Activated naive CD4-positive, alpha-beta T cell treated with anti-CD3 and anti-CD28 coated beads, Interleukin-2, amount 10 ng/mL, durations not matched to agents 7 days and 5 days (primary cell): ENCODE measurements around the gene RFX2.
"Not testable (repeated sequence)": the region's sequence is repeated elsewhere in the genome, so short reads cannot be mapped to it uniquely, and the experiment has no call there.

Experiments used
- CTCF ChIA-PET: fragments of 350-600 bp; sonication (Branson Sonifier 250); formaldehyde crosslinking; loops from one replicate; lab custom pipeline; 2021; ENCODE audit warnings: antibody characterized with exemption; lab: Charles Lee
- DNase-seq: peaks from one replicate; pipeline ENCODE4 v3.0.0-alpha.2; 2020
- H3K27ac Mint-ChIP-seq: one replicate; pipeline ENCODE4 v1.8.0; 2021; ENCODE audit warnings: mild to moderate bottlenecking, moderate library complexity, mixed read lengths
- H3K27me3 Mint-ChIP-seq: one replicate; pipeline ENCODE4 v1.8.0; 2021; ENCODE audit warnings: mild to moderate bottlenecking, mixed read lengths
- H3K36me3 Mint-ChIP-seq: one replicate; pipeline ENCODE4 v1.8.0; 2021; ENCODE audit warnings: mixed read lengths
- H3K4me1 Mint-ChIP-seq: one replicate; pipeline ENCODE4 v1.8.0; 2021; ENCODE audit warnings: mixed read lengths
- H3K4me3 Mint-ChIP-seq: one replicate; pipeline ENCODE4 v1.8.0; 2021; ENCODE audit warnings: mild to moderate bottlenecking, moderate library complexity, mixed read lengths
- H3K9me3 Mint-ChIP-seq: one replicate; pipeline ENCODE4 v1.8.0; 2021; ENCODE audit warnings: mixed read lengths

Gene RFX2

DNA sequence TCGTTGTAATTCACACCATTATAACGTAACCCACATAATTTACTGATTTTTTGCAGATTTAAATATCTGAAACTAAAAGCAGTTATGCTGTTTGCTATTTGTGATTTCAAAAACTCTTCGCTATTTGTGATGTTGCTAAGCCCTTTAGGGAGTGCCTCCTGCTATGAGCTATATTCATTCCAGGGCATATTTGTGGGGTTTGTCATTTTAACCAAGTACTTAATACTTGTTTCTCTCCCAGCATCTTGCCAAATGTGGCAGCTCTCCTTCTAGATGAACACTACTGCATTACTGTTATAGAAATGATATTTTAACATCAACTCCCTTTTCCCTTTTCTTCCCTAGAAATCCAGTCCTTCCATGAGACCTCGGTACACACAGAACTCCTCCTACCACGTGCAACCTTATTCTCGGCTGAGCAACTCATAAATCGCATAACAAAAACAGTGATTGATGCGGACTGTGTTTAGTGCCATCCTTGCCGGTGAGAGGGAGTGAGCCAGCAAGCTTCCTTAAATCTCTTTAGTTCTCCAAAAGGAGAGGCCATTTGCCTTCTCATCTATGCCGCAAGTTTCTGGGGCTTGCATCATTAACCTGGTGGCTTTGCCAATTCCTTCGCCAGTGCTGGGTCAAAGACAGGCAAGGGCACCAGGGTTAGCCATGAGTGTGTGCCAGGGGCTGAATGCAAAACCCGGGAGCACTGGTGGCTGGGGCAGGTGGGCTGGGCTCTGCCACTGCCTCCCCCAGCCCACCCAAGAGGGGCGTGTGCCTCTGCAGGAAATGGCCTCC is 33.4 kb downstream of the RFX2 start:
- Mint-ChIP-seq H3K4me1 (no peaks in the 10 kb centered on the region), H3K27ac (no peak overlapping the region), H3K4me3 (no peak overlapping the region), H3K36me3 (no peaks in the 10 kb centered on the region), H3K27me3 (peaks cover 7% of the 10 kb centered on the region), H3K9me3 (no peaks in the 10 kb centered on the region)
- DNase-seq = no peak
- CTCF ChIA-PET = no interaction called here

DNA sequence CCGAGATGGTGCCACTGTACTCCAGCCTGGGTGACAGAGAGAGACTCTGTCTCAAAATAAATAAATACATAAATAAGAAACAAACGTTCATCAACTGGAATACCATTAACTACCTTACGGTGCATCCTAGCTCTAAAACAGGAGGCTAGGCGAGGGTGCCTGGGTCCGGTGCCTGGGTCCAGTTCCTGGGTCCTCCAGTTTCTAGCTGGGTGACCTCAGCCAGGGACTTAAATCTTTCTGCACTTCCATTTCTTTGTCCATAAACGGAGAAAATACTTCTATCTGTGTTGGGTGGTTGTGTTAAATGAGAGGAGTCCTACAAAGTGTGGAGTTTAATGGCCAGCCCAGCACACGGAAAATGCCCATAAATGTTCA is 34.0 kb downstream of the RFX2 start:
- Mint-ChIP-seq H3K27ac (no peak overlapping the region), H3K4me3 (no peak overlapping the region), H3K9me3 (no peaks in the 10 kb centered on the region), H3K36me3 (no peaks in the 10 kb centered on the region), H3K4me1 (no peaks in the 10 kb centered on the region), H3K27me3 (peaks cover 5% of the 10 kb centered on the region)
- DNase-seq = no peak
- CTCF ChIA-PET = no interaction called here

DNA sequence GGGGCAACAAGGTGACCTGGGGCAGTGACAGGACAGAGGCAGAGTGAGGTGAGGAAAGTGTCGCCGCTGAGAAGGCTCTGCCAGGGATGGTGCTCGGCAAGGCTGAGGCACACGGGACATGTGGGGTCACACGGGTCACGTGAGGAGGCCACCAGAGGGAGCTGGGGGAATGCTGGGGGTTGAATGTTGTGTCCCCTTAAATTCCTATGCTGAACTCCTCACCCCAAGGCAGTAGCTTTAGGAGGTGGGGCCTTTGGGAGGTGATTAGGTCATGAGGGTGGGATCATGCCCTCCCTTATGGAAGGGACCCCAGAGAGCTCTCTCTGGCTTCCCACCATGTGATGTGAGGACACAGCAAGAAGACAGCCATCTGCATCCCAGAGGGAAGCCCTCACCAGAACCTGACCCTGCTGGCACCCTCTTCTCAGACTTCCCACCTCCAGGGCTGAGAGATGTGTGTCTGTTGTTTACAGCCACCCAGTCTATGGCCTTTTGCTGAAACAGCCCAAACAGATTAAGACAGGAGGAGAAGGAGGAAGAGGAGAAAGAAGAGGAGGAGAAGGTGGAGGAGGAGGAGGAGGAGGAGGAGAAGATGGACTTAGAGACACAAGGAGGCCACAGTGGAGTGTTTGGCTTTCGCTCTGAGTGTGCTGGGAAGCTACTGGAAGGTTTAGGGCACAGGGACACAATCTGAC is 35.4 kb downstream of the RFX2 start:
- H3K27me3 Mint-ChIP-seq = no peaks in the 10 kb centered on the region
- no peaks in the 10 kb centered on the region for H3K4me1 Mint-ChIP-seq
- H3K9me3 Mint-ChIP-seq = peaks cover 2% of the 10 kb centered on the region
- CTCF ChIA-PET = interaction anchor here (0.9 to 1.4 kb wide), 2 partner anchors 26 to 51 kb away, joined by 3 to 5 read pairs; no protein-coding TSS in a partner anchor
- H3K36me3 Mint-ChIP-seq = no peaks in the 10 kb centered on the region
- no peak for DNase-seq
- no peak overlapping the region for H3K4me3 Mint-ChIP-seq
- H3K27ac Mint-ChIP-seq = peak overlapping the region; percentile 46

DNA sequence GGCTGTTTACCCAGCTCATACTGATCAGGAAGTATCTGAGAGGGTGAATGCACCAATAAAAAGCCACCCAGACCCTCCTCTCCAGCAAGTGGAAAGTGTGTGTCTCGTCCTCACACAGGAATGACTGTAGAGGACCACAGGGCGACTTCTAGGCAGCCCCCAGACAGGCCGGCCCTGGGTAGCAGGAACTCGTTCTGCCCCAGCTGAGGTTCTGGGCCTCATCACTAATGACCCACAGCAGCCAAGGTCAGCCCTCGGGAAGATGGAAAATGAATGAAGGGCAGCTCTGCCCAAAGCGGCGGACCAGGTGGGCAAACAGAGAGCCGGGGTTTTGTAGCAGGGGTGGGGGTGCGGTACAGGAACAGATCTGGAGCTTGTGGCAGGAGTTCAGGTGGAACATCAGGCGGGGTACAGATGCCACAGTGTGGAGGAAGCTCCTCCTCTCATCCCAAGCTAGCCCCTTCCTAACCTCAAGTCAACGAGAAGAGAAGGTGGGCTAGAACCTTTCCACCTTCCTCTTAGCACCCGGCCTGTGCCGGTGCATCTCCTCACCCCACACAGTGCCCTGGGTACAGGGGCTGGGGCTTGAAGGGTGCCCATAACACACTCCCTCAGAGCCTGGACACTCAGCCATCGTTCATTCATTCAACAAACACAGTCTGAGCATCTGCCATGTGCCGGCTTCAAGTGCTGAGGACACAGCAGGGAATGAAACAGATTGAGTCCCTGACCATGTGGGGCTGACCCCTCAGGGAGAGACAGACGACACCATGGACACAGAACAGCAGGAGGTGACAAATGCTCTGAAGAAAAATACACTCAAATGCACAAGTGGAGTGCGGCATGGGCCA is 36.2 kb downstream of the RFX2 start:
- CTCF ChIA-PET = interaction anchor here (1.4 kb wide), 1 partner anchor 52 kb away, joined by 5 read pairs; no protein-coding TSS in a partner anchor
- Mint-ChIP-seq H3K4me3 (no peak overlapping the region), H3K9me3 (peaks cover 8% of the 10 kb centered on the region), H3K27me3 (no peaks in the 10 kb centered on the region), H3K4me1 (peaks cover 4% of the 10 kb centered on the region), H3K36me3 (peaks cover 5% of the 10 kb centered on the region), H3K27ac (peak overlapping the region; percentile 46)
- DNase-seq = no peak

DNA sequence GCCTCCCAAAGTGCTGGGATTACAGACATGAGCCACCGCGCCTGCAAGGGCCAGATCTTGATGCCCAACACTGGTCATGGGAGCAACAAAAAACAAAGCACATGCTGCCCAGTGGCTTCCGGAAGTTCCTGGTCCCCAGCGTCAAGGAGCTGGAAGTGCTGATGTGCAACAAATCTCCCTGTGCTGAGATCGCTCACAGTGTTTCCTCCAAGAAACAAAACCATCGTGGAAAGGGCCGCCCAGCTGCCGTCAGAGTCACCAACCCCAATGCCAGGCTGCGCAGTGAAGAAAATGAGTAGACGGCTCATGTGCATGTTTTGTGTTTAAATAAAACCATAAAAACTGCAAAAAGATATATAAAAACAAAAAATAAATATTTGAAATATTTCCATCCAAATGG is 37.1 kb downstream of the RFX2 start:
- not testable (repeated sequence) for H3K9me3 Mint-ChIP-seq, H3K4me1 Mint-ChIP-seq, H3K27me3 Mint-ChIP-seq, H3K27ac Mint-ChIP-seq, H3K36me3 Mint-ChIP-seq, H3K4me3 Mint-ChIP-seq, DNase-seq
- CTCF ChIA-PET = interaction anchor here (1.4 kb wide), 1 partner anchor 53 kb away, joined by 5 read pairs; no protein-coding TSS in a partner anchor

DNA sequence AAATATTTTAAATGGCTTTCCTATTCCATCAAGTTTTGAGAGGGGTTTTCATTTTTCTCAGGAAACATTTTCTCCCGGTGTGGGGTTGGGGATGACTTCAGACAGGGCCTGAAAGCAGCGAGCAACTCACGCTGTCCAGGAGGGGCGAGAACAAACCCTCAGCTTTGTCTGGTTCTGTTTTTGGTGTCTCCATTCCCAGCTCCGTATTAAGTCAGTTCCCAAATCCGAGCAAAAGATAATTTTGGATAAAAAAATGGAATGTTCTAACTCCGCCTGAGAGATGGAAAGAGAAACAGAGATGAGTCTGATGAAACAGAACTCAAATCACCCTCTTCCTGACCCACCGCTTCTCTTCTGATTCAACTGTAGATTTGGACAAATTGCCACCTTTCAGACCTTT is 38.4 kb downstream of the RFX2 start:
- H3K4me1 Mint-ChIP-seq = peaks cover 4% of the 10 kb centered on the region
- H3K27ac Mint-ChIP-seq = no peak overlapping the region
- H3K9me3 Mint-ChIP-seq = peaks cover 8% of the 10 kb centered on the region
- H3K4me3 Mint-ChIP-seq = no peak overlapping the region
- CTCF ChIA-PET = no interaction called here
- no peak for DNase-seq
- peaks cover 8% of the 10 kb centered on the region for H3K27me3 Mint-ChIP-seq
- peaks cover 5% of the 10 kb centered on the region for H3K36me3 Mint-ChIP-seq

DNA sequence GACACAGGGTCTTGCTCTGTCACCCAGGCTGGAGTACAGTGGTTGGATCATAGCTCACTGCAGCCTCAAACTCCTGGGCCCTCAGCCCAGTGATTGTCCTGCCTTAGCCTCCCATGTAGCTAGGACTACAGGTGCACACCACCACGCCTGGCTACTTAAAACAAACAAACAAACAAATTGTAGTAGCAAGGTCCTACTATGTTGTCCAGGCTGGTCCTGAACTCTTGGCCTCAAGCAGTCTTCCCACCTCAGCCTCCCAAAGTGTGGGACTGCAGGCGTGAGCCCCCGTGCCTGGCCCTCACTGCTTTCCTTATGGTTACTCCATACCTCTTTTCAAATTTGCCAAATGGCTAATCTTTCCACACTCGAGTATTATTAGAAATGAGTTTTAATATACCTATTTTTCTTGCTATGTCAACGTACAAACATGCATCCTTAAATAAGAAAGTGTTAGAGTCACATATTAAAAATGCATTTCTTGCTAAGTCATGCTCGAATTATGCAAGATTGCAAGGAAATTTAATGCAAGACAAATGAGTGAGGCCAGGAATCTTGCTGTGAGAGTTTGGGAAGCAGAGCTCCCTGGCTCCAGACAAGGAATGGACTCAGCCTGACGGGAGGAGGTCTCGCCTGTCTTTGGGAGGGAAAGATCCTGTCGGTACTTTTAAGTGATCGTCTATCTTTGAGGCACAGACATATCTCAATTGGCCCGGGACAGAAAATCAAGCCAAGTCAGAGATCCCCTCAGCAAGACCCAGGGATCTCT is 39.4 kb downstream of the RFX2 start:
- peaks cover 8% of the 10 kb centered on the region for H3K9me3 Mint-ChIP-seq
- no peak overlapping the region for H3K4me3 Mint-ChIP-seq
- CTCF ChIA-PET = interaction anchor here (1.6 kb wide), 1 partner anchor 56 kb away, joined by 4 read pairs; no protein-coding TSS in a partner anchor
- no peak for DNase-seq
- H3K27me3 Mint-ChIP-seq = peaks cover 10% of the 10 kb centered on the region
- peaks cover 9% of the 10 kb centered on the region for H3K4me1 Mint-ChIP-seq
- H3K27ac Mint-ChIP-seq = no peak overlapping the region
- peaks cover 5% of the 10 kb centered on the region for H3K36me3 Mint-ChIP-seq

DNA sequence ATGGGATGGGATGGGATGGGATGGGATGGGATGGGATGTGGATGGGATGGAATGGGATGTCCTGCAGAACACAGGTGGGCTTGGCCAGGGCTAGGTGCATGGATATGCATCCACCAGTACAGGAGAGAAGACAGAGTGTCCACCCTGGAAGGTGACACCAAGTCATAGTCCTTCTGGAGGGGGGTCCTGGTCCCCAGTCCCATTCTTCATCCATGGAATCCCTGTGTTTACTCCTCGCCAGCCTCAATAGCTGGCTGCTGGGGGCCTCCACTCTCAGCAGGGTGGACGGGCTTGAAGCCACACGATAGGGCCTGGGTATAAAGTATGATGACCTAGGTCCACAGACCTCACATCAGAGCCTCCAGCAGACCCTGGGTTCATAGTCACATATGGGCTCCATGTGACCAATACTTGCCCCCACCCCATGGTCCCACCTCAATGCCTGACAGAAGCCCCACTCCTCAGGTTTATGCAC is 40.1 kb downstream of the RFX2 start:
- no peak for DNase-seq
- Mint-ChIP-seq H3K4me1 (peaks cover 13% of the 10 kb centered on the region), H3K27me3 (peaks cover 17% of the 10 kb centered on the region), H3K27ac (no peak overlapping the region), H3K36me3 (peaks cover 5% of the 10 kb centered on the region), H3K4me3 (no peak overlapping the region), H3K9me3 (peaks cover 8% of the 10 kb centered on the region)
- CTCF ChIA-PET = interaction anchor here (1.6 kb wide), 1 partner anchor 56 kb away, joined by 4 read pairs; no protein-coding TSS in a partner anchor

DNA sequence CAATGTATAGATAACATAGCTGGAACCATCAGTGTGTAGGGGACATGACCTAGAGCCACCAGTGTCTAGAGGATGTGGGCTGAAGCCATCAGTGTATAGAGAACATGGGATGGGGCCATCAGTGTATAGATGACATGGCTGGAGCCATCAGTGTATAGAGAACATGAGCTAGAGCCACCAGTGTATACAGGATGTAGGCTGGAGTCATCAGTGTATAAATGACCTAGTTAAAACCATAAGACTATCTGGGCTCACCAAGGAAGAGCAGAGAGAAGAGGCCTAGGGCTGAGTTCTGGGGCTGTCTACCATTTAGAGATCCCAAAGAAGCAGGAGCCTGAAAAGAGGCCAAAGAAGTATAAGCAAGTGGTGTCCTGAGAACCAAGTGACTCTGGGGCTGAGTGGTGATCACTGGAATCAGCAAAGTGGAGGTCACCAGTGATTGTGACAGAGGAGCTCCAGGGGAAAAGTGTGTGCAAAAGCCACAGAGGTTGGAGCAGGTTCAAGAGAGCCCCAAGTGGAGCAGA is 41.0 kb downstream of the RFX2 start:
- Mint-ChIP-seq H3K27ac (peak overlapping the region; percentile 62), H3K4me1 (peaks cover 13% of the 10 kb centered on the region), H3K27me3 (peaks cover 23% of the 10 kb centered on the region), H3K36me3 (peaks cover 5% of the 10 kb centered on the region), H3K9me3 (peaks cover 8% of the 10 kb centered on the region), H3K4me3 (peak overlapping the region; percentile 31)
- CTCF ChIA-PET = interaction anchor here (0.6 to 1.6 kb wide), 3 partner anchors 9 to 57 kb away, joined by 3 to 4 read pairs (median 3); no protein-coding TSS in a partner anchor
- peak; percentile 27 for DNase-seq

DNA sequence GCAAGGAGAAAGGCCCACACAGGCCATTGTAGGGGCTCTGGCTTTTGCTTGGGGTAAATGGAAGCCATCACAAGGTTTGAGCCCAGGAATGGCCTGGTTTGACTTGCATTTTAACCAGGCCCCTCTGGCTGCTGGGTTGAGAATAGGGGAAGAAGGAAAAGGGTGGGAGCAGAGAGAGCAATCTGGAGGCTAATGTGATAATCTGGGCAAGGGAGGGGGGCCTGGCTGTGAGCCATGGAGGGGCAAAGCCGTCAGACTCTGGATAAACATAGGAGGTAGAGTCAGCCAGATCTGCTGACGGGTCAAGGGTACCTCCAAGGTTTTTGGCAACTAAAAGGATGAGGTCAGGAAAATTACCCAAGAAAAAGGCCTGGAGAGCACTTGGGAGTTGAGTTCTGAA is 41.6 kb downstream of the RFX2 start:
- Mint-ChIP-seq H3K4me1 (peaks cover 13% of the 10 kb centered on the region), H3K36me3 (peaks cover 5% of the 10 kb centered on the region), H3K9me3 (peaks cover 8% of the 10 kb centered on the region), H3K27me3 (peaks cover 29% of the 10 kb centered on the region), H3K27ac (no peak overlapping the region), H3K4me3 (no peak overlapping the region)
- CTCF ChIA-PET = interaction anchor here (0.8 kb wide), 1 partner anchor 9 kb away, joined by 3 read pairs; no protein-coding TSS in a partner anchor
- DNase-seq = no peak

DNA sequence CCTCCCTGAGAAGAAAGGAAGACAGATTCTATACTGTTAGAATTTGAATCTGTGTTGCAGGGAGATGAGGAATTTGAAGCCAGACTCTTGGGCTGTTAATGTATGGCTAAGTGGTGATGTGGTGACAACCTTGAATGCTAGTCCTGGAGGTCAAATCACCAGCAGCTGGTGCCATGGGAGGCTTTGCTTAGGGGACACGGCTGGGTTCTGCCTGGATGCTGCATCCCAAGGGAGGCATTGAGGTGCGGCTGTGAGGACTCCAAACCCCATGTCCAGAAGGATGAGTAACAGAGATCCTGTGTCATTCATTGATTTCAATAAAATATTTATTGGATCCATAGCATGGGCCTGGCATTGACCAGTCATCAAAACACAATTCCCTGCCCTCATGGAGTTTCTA is 42.3 kb downstream of the RFX2 start:
- H3K27me3 Mint-ChIP-seq = peaks cover 34% of the 10 kb centered on the region
- no peak overlapping the region for H3K27ac Mint-ChIP-seq
- CTCF ChIA-PET = no interaction called here
- H3K9me3 Mint-ChIP-seq = peaks cover 8% of the 10 kb centered on the region
- H3K4me3 Mint-ChIP-seq = no peak overlapping the region
- H3K4me1 Mint-ChIP-seq = peaks cover 15% of the 10 kb centered on the region
- no peak for DNase-seq
- peaks cover 5% of the 10 kb centered on the region for H3K36me3 Mint-ChIP-seq

DNA sequence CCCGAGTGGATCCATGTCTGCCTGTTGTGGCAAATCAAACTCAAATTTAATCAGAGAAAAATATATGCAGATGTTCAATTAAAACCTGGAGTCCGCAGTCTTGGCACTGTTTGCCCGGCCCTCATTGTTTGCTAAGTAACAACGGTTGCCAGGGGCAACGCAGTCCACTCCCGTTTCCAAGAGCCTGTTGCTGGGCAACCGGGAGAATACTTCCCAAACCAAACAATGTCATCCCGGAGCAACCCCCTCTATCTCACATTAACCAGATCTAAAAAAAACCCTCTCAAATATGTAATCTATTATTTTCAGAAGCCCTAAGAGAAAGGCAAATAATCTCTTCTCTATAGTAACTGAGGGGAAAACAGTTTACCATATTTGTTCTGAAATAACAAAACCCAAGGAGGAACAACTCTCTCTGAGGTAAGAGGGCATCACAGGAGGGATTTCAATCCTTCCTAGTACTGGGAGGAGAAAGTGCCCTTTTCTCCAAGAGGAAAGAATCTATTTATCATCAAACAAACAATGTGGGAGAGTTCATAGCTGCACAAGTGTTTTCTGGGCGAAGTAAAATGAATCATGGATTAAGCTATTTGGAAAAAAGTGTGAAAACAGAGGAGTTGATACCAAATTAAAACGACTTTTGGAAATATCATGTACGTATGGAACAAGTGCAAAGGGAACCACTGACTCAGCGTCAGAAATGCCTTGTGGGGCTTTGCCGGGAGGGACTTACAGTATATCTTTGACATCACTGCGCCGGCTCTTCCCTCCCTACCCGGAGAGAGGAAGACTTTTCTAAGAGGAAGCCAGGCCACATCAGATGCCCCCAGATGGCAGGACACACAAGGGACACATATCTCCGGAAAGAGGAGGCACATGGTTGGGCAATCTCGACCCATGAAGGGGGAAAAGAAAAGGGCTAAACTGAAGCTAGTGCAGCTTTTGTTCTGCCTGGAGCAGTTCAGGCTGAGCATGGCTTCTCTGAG is 43.3 kb downstream of the RFX2 start:
- Mint-ChIP-seq H3K27ac (no peak overlapping the region), H3K9me3 (peaks cover 8% of the 10 kb centered on the region)

More for the DNA sequence above, 43.3 kb downstream of the RFX2 start:
- no peak overlapping the region for H3K4me3 Mint-ChIP-seq
- no peak for DNase-seq
- peaks cover 5% of the 10 kb centered on the region for H3K36me3 Mint-ChIP-seq
- peaks cover 24% of the 10 kb centered on the region for H3K4me1 Mint-ChIP-seq
- H3K27me3 Mint-ChIP-seq = peaks cover 37% of the 10 kb centered on the region
- CTCF ChIA-PET = no interaction called here
